GM19099 (cell line): Measurements from ENCODE around the gene WNT7A.

Experiments used
- POLR2A ChIP-seq: IDR thresholded peaks from 3 replicates; pipeline ENCODE4 v1.6.1; 2011; ENCODE audit warnings: low read depth; ENCODE audit not compliant: insufficient read length; ENCODE audit errors: extremely low read depth

WNT7A gene

GRCh38 chr3:13846716-13847570 is 32.9 kb downstream of the WNT7A start:
- TF ChIP-seq POLR2A: no peak

- no peak for TF ChIP-seq POLR2A
These were observed 33.6 kb downstream of the WNT7A start for GRCh38 chr3:13846238-13846637.

- no peak for TF ChIP-seq POLR2A
These were observed 34.1 kb downstream of the WNT7A start for GRCh38 chr3:13845806-13846205.

GRCh38 chr3:13844911-13845310 is 35.0 kb downstream of the WNT7A start:
- no peak for TF ChIP-seq POLR2A

GRCh38 chr3:13844286-13844685 is 35.6 kb downstream of the WNT7A start:
- no peak for TF ChIP-seq POLR2A

- TF ChIP-seq POLR2A: no peak
These were observed 36.5 kb downstream of the WNT7A start for GRCh38 chr3:13843351-13843750.

- TF ChIP-seq POLR2A: no peak
These were observed 37.6 kb downstream of the WNT7A start for GRCh38 chr3:13842226-13842625.

GRCh38 chr3:13841826-13842225 is 38.0 kb downstream of the WNT7A start:
- no peak for TF ChIP-seq POLR2A

- TF ChIP-seq POLR2A: no peak
These were observed 38.7 kb downstream of the WNT7A start for GRCh38 chr3:13841141-13841540.

- TF ChIP-seq POLR2A: no peak
These were observed 39.4 kb downstream of the WNT7A start for GRCh38 chr3:13840456-13840855.

GRCh38 chr3:13839726-13840340 is 40.0 kb downstream of the WNT7A start:
- no peak for TF ChIP-seq POLR2A

- no peak for TF ChIP-seq POLR2A
These were observed 40.6 kb downstream of the WNT7A start for GRCh38 chr3:13839253-13839652.

GRCh38 chr3:13838421-13838820 is 41.5 kb downstream of the WNT7A start:
- no peak for TF ChIP-seq POLR2A

- no peak for TF ChIP-seq POLR2A
These were observed 42.1 kb downstream of the WNT7A start for GRCh38 chr3:13837751-13838150.

GRCh38 chr3:13836658-13837587 is 42.9 kb downstream of the WNT7A start:
- no peak for TF ChIP-seq POLR2A
